Measurements from ENCODE around the gene A4GALT. TPM values are rescaled to one million over a fixed set of nuclear protein-coding genes. Genes with fewer than 3 reads are reported as not detected.

A4GALT gene
- total and polyA plus RNA-seq, 2 of the 13 experiments (the other 11 are each of a cell fraction or from before 2014, with no cell fraction given) = 0.09 to 1.1 TPM

DNA sequence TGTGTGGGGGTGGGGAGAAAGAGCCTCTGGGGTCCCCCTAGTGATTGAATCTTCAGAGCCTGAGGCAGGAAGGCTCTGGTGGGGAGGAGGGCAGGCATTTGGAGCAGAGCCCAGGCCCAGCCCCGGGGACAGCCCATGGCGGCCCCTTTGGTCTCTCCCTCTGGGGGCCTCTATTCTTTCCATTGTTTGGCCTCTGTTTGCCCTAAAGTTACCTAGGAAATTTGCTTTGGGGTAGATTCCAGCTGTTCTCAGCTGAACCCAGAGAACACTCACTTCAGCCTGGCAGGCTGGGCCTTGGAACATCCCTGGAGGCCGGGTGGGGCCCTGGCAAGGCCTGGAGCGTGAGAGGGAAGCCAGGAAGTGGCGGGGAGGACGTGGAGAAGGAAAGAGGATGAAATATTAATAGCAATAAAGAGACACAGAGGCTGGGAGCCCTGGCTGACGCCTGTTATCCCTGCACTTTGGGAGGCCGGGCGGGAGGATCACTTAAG is 22.9 kb upstream of the A4GALT start (continued):
- no peak for TF ChIP-seq SP140L (CRISPR knock-in tag; IDR thresholded peaks at IDR 0.05; ENCODE audit: borderline replicate concordance)
- peak; percentile 93 for TF ChIP-seq SOX5 (CRISPR knock-in tag; IDR thresholded peaks at IDR 0.05; ENCODE audit: borderline replicate concordance)
- TF ChIP-seq ZNF101 (CRISPR knock-in tag; IDR thresholded peaks at IDR 0.05; ENCODE audit: borderline replicate concordance, low read depth) = no peak
- peak; percentile 32; the same call in 1 of the 2 replicates for TF ChIP-seq RARA (CRISPR knock-in tag; IDR thresholded peaks at IDR 0.05)
- no peak for TF ChIP-seq SKIL (CRISPR knock-in tag; IDR thresholded peaks at IDR 0.05; ENCODE audit: borderline replicate concordance)
- TF ChIP-seq TFDP1 (CRISPR knock-in tag; IDR thresholded peaks at IDR 0.05; ENCODE audit: borderline replicate concordance) = no peak
- no peak for TF ChIP-seq ZNF513 (CRISPR knock-in tag; conservative IDR thresholded peaks at IDR 0.05)
- 0 out of 2 replicates have a peak, but pooled peaks have one; percentile 23 for TF ChIP-seq SALL1 (CRISPR knock-in tag; IDR thresholded peaks at IDR 0.05)
- no peak for TF ChIP-seq ZMAT3 (CRISPR knock-in tag; conservative IDR thresholded peaks at IDR 0.05)
- TF ChIP-seq SOX6 (IDR thresholded peaks at IDR 0.05) = no peak
- TF ChIP-seq SOX6 (CRISPR knock-in tag; IDR thresholded peaks at IDR 0.05) = peak; percentile 78
- no peak for TF ChIP-seq ZNF253 (CRISPR knock-in tag; IDR thresholded peaks at IDR 0.05; ENCODE audit: borderline replicate concordance)
- no peak for TF ChIP-seq JDP2 (CRISPR knock-in tag; IDR thresholded peaks at IDR 0.05; ENCODE audit: borderline replicate concordance)
- no peak for TF ChIP-seq FOXC1 (CRISPR knock-in tag; IDR thresholded peaks at IDR 0.05; ENCODE audit: borderline replicate concordance)
- TF ChIP-seq, protein P1, sequence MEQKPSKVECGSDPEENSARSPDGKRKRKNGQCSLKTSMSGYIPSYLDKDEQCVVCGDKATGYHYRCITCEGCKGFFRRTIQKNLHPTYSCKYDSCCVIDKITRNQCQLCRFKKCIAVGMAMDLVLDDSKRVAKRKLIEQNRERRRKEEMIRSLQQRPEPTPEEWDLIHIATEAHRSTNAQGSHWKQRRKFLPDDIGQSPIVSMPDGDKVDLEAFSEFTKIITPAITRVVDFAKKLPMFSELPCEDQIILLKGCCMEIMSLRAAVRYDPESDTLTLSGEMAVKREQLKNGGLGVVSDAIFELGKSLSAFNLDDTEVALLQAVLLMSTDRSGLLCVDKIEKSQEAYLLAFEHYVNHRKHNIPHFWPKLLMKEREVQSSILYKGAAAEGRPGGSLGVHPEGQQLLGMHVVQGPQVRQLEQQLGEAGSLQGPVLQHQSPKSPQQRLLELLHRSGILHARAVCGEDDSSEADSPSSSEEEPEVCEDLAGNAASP (CRISPR knock-in tag; IDR thresholded peaks at IDR 0.05; ENCODE audit: borderline replicate concordance) = peak; percentile 40; the same call in 1 of the 2 replicates
- TF ChIP-seq, protein P2, sequence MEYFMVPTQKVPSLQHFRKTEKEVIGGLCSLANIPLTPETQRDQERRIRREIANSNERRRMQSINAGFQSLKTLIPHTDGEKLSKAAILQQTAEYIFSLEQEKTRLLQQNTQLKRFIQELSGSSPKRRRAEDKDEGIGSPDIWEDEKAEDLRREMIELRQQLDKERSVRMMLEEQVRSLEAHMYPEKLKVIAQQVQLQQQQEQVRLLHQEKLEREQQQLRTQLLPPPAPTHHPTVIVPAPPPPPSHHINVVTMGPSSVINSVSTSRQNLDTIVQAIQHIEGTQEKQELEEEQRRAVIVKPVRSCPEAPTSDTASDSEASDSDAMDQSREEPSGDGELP (IDR thresholded peaks at IDR 0.05; ENCODE audit: borderline replicate concordance, low read depth) = peak; percentile 75; the same call in 1 of the 2 replicates
- no peak for TF ChIP-seq ZNF468 (CRISPR knock-in tag; IDR thresholded peaks at IDR 0.05)
- TF ChIP-seq HNRNPL (IDR thresholded peaks at IDR 0.05; ENCODE audit: low read depth, low read length) = 0 out of 2 replicates have a peak, but pooled peaks have one; percentile 25
- TF ChIP-seq EP300 (IDR thresholded peaks at IDR 0.05; ENCODE audit: low read depth in 2 of 2, low read length in 2 of 2) = peak; percentile 31 to 37; a peak in 1 of 4 replicates
- TF ChIP-seq EP300 (CRISPR knock-in tag; IDR thresholded peaks at IDR 0.05; ENCODE audit: borderline replicate concordance) = no peak
- no peak for TF ChIP-seq PTBP1 (IDR thresholded peaks at IDR 0.05; ENCODE audit: low read depth, low read length, poor library complexity, severe bottlenecking)
- no peak for TF ChIP-seq ZNF225 (CRISPR knock-in tag; IDR thresholded peaks at IDR 0.05)
- TF ChIP-seq RAD51 (IDR thresholded peaks at IDR 0.05; ENCODE audit: borderline replicate concordance) = no peak

All from HepG2 (cell line).